HG03565 (cell line): Measurements from ENCODE around the gene GJC1.

Experiments used
- ATAC-seq: cut with Tn5 transposase; IDR thresholded peaks from one replicate; pipeline ENCODE4 v1.9.1; 2021; ENCODE audit warnings: mild to moderate bottlenecking, moderate library complexity; ENCODE audit not compliant: unreplicated experiment

Gene GJC1

DNA sequence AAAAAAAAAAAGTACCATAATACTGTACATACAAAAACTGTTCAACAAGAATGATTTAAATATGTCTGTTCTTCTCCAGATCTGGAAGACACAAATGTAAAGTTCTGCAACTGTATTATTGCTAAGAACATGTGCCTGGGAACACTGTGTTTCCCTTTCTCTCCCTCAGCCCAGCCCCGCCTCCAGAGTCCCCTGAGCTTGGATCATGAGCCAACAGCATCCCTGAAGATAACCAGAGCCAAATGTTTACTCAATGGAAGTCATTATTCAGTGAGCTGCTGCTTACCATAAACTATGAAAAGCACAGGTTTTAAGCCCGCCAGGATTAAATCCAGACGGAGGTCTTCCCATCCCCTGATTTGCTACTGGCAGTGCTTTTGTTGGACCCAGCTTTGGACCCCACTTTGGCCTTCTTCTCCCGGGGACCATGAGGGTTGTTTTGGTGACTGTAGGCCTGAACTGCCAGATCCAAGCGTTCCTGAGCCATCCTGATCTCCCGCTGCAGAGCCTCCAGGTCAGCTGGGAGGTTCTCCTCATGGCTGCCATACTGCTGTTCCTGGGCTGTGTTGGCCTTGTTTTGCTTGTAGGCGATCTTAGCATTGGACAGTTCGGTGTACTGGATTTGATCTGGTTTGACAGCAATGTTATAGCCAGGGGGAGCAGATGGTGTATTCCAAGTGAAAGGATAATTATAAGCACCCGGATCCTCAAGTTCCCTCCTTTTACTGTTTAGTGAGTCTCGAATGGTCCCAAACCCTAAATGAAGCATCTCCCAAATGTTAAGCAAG, 25.6 kb downstream of the GJC1 start:
- no peak for ATAC-seq

GRCh38 chr17:44801880-44802279, 28.2 kb downstream of the GJC1 start:
- ATAC-seq, result no peak

- ATAC-seq, result no peak
Measured at GRCh38 chr17:44798356-44798755, 31.7 kb downstream of the GJC1 start.

DNA sequence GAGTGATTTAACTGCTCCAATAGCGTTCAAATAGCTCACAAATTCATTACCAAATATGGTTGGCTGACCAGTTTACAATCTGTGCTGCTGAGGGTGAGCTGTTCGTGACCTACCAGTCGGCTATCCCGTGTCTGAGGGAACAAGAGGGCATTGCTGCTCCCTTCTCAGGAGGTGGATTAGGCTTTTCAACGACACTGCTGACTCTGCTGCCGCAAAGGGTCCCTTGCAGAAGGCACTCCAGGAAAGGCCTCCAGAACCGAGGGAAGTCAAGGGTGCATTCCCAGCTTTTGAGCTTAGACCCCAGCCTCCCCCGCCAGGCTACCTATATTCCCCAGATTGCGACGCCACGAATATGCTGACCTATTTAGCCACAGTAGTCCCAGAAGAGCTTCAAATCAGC, 32.3 kb downstream of the GJC1 start:
- ATAC-seq, result no peak

DNA sequence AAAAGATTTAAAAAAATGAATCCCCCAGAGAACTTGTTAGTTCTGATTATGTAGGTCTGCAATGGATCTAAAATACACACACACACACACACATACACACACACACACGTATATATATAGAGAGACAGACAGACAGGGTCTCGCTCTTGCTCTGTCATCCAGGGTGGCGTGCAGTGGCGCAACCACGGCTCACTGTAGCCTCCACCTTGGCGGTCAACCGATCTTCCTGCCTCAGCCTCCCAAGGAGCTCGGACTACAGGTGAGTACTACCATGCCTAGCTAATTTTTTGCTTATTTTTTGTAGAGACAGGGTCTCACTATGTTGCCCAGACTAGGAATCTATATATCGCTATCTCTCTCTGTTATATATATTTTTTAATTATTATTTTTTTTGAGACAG, 33.4 kb downstream of the GJC1 start:
- no peak for ATAC-seq

- no peak for ATAC-seq
Measured at GRCh38 chr17:44795928-44796327, 34.2 kb downstream of the GJC1 start.

DNA sequence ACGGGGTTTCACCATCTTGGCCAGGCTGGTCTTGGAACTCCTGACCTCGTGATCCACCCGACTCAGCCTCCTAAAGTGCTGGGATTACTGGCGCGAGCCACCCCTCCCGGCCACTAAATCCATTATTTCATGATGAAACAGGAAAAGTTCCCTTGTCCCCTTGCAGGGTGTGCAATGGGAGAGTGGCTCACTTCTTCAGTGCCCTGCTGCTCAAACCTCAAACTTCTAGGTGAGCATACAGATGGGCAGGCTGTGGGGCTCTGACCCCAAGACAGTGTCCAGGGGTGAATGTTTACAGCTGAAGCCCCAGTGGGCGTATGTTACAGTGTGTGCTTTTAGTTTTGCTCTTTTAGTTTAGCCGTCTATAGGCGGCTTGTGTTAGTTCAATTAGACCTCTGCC, 34.7 kb downstream of the GJC1 start:
- ATAC-seq, result no peak

DNA sequence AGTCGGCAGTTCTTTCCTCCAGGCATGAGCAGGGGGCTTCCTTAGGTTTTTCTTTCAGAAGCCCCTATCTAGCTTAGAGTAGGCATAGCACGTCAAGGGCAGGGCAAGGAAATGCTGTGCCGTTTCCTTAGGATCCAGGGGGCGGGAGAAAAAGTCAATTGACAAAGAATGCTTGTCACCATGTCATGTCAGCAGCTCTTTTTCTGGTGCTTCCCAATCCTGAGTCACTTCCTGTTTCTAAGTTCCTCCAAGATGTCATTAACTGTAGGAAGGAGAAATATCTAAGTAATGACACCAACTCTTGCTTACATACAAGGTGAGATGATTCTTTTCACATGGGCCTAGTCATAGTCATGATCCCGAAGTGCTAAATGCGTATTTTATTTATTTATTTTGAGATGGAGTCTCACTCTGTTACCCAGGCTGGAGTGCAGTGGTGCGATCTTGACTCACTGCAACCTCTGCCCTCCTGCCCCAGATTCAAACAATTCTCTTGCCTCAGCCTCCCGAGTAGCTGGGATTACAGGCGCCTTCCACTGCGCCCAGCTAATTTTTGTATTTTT, 35.2 kb downstream of the GJC1 start:
- ATAC-seq, result no peak

DNA sequence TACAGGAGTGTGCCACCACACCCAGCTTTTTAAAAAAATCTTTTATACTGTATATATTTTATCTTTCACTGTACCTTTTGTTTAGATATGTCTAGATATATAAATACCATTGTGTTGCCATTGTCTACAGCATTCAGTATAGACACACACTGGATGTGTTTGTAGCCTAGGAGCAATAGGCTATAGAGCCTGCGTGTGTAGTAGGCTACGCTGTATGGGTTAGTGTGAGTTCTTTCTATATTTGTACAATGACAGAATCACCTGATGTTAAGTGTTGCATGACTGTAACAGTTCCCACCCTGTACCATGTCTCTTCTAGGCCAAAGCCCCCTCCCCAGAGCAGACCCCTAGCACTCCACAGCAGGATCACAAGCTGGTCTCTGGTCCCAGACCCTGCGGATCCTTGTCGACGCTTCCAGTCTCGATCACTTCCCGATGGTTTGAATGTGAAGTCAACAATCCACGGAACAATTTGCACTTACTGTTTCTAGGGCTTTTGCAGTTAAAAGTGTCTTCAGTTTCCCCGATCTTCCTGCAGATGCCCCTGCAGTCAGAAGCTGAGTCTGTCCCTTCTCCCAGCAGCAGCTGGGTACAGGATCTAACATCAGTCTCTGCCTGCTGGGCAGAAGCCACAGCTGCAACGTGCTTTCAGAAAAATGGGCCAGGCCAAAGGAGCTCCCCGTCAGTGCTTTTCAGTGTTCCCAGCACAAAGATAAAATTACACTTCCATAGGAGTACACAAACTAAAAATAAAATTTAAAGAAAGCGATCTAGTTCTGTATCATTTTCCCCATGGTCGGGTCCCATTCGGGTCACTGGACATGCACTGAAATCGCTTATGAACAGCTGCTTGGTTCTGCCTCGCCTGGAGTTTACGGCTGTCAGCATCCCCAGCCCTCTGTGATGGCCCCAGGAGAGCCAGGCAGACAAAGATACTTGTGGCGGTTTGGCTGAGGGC, 35.9 kb downstream of the GJC1 start:
- no peak for ATAC-seq

GRCh38 chr17:44792276-44792675, 37.8 kb downstream of the GJC1 start:
- no peak for ATAC-seq

DNA sequence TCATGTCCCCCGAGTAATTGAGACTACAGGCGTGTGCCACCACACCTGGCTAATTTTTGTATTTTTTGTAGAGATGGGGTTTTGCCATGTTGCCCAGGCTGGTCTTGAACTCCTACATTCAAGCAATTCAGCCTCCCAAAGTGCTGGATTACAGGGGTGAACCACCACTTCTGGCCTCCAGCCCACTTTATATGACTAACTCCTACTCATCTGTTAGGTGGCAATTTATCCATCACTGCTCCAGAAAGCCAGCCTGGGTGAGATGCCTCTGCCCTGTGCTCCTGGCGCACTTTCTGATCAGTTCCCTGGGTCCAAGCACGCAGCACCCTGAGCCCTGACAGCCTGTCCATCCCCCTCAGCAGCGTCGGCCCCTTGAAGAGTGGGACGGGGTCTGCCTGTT, 41.9 kb downstream of the GJC1 start:
- no peak for ATAC-seq

DNA sequence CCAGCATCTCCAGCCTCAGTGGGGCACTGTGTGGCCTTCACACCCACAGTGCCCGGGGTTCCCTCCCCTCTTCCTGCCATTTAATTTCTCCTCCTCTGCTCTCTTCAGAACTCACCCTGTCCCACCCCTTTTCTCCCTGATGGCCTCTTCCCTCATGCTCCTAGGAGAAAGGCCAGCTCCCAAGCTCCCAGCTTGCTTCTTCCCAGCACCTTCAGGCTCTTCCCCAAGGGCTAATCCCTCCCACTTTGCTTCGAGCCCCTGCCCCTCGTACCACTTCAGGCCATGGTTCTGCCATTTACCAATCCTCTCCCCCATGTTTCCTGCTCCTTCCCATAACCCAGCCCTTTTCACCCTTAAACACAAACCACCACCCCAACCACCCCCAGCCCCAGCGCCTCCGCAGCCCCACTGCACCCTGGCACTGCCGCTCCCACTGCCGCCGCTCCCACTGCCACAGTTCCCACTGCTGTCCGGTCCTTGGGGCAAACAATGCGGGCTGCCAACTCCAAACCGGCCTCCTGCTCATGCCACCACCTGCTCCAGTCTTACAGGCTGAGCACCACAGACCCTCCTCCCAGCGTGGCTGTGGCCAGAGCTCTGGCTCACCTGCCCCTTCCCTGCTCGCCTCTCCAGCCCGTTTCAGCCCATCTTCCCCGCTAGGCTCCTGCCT, 42.7 kb downstream of the GJC1 start:
- no peak for ATAC-seq

GRCh38 chr17:44786551-44787081, 43.5 kb downstream of the GJC1 start:
- ATAC-seq, result no peak

GRCh38 chr17:44785921-44786320, 44.2 kb downstream of the GJC1 start:
- ATAC-seq, result no peak

DNA sequence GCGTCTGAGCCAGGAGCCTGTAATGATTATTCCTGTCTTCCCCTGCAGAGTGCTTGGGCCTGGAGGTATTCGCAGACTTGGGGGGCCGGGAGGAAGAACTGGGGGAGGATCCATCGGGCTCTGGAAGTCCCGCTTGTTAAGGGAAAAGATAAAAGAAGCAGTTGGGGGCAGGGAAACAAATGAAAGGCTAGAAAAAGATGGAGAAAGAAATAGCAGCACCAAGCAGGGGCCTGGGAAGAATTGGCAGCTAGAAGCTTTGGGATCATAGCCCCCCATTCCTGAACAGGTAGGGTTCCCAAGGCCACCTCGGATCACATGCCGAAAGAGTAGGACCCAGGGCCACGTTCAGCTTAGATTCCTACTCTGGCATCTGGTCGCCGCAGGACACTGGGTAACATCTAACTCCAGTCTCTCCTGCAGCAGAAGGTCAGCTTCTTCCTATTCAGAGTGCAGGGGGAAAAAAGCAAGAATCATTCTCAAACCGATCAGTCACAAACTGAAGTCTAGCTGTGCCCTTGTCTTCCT, 47.7 kb downstream of the GJC1 start:
- no peak for ATAC-seq

DNA sequence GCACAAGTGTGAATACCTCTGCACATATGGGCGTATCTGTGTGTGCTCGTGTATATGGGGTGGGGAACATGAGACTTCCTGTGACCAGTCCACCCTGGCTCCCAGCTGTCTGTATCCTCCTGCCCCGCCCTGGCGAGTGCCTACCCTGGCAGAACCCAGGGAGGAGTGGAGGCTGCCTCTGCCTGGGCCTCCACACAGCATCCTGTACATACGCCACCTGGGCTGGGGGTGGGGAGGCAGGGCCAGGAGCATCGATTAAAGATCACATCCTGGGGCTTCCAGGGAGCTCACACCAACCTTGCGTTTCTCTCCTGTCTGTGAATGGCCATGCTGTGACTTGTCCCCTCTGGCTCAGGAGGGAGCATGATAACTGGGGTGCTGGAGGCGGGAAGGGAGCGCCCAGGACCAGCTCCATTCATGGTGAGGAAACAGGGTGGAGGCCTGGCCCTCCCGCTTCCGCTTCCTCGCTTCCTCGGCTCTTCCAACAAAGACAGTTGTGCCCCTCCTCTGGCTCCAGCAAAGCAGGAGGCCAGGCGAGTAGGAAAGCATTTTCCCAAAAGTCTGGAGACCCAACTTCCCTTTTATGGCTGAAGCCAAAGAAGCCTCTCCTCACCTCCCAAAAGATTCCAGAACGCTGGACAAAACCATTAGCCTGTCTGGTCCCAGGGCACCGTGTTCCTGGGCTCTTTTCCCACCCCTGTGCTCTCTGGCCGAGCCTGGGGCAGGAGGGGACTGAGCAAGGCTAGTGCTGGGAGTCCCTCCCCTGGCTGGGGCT, 48.3 kb downstream of the GJC1 start:
- no peak for ATAC-seq

GRCh38 chr17:44780845-44781480, 49.1 kb downstream of the GJC1 start:
- no peak for ATAC-seq

- no peak for ATAC-seq
Measured at GRCh38 chr17:44780161-44780560, 49.9 kb downstream of the GJC1 start.
